H1 (cell line): Measurements from ENCODE around the gene RAD51B. TPM values are rescaled to one million over a fixed set of nuclear protein-coding genes. Genes with fewer than 3 reads are reported as not detected.

Source experiments
- ATF2 ChIP-seq: IDR thresholded peaks from 2 replicates; pipeline ENCODE4 v1.6.1; 2012; ENCODE audit warnings: low read length, inconsistent platforms
- POLR2A ChIP-seq, 2 experiments: IDR thresholded peaks; 1 replicate in 1 of 2; 2 replicates in 1 of 2; pipeline ENCODE4 v1.6.1; 2011; ENCODE audit warnings: low read depth in 2 of 2, low read length in 2 of 2, mild to moderate bottlenecking in 2 of 2; ENCODE audit errors: control extremely low read depth in 1 of 2
- SP2 ChIP-seq: IDR thresholded peaks from 2 replicates; pipeline ENCODE4 v1.6.1; 2012; ENCODE audit warnings: mild to moderate bottlenecking, low read length, inconsistent platforms
- TAF7 ChIP-seq: optimal IDR thresholded peaks from 2 replicates; pipeline ENCODE3; 2011; ENCODE audit warnings: low read depth, mild to moderate bottlenecking, inconsistent platforms, low read length, moderate library complexity, borderline replicate concordance
- polyA plus RNA-seq, 7 experiments: library from polyadenylated mRNA; depleted of rRNA in 3 of 7; stranded (reverse) in 5 of 7; unstranded in 2 of 7; fragments of >200 nt in 5 of 7; fragments of 200-250 nt in 2 of 7; gene quantifications; 1 replicate in 5 of 7; 2 replicates in 1 of 7; 4 replicates in 1 of 7; pipeline versions ENCODE4 v1.2.1 to v1.2.3, GENCODE V29; 2011 to 2013; ENCODE audit warnings: missing spikeins in 2 of 7, mixed read lengths in 2 of 7
- total RNA-seq: library from RNA; stranded (reverse); fragmentation: NEBNext Ultra II Directional; extraction: Animal tissue kit (Norgen Biotek cat#: 25700); gene quantifications from 2 replicates; pipeline ENCODE4 v1.2.1, GENCODE V29; 2021

RAD51B gene
- total and polyA plus RNA-seq, 2 of the 8 experiments (the other 6 are each of a cell fraction or from before 2014, with no cell fraction given) = 3.9 to 14.9 TPM

GRCh38 chr14:68137704-68138619 lies 318.4 kb downstream of the RAD51B start (continued):
- TF ChIP-seq SP2 (no peak), TAF7 (no peak), POLR2A (IDR thresholded peaks at IDR 0.05; ENCODE audit: control extremely low read depth in 1 of 2, low read depth in 2 of 2, low read length in 2 of 2) (no peak; a peak in 1 of 3 replicates), ATF2 (peak; percentile 98)
